ENCODE measurements around the gene MRPL43.
A peak's percentile ranks its signal among the peaks of the same experiment; 100 is the strongest.

Gene MRPL43

DNA sequence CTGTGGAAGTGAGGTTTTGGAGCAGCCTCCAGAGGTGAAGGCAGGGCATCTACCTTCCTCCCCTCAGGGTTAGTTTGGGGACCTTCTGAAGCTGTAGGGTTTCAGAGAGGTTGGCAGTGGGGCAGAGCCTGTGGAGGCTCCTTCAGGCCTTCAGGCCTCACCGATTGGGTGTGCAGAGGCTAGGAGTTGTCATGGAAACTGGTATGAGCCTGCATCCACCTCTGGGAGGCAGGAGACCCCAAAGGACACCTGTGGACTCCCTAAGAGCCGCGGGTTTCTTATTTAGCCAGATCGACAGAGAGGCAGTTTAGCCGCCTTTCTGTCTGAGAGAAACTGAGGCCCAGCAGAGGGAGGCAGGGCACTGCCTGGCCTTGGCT is 14.3 kb upstream of the MRPL43 start:
- no peak for DNase-seq

GRCh38 chr10:101000915-101001658 is 13.8 kb upstream of the MRPL43 start:
- DNase-seq: peak; percentile 54

DNA sequence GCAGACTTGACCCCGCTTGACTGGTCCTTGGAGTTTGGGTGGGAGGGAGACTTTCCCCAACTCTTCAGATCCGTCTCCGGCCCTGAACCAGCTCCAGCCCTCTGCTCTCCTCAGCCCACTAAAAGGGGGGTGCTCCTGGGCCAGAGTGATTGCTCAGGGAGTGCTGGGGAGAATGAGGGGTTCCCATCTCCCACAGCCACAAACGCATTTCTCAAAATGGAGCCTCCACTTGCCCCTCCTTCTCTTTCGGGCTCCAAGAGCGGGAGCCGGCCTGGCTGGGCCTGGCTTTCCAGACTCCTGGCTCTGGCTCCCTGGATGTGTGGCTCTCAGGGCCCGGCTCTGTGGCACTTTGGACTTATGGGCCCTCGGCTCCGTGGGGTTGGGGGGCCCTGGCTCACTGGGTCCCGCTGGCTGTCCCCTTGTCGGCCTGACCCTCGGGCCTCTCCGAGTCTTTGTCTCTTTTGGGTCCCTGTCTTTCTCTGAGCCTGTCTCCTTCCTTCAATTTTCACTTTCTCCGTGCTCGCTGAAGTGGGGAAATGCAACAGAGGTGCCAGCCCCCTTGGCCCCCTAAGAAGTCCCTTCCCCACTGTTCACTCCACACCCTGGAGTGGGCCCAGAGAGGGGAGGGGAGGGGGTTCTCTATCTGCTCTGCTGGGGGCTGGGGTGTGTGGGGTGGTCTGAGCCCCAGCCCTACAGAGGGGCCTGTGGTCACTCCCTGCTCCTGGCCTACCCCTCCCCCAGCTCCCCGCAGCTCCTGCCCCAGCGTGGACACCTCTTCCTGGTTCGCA is 13.0 kb upstream of the MRPL43 start:
- no peak for DNase-seq

GRCh38 chr10:100999742-101000126 is 12.4 kb upstream of the MRPL43 start, which contains the start of gene LZTS2:
Gene LZTS2 (plus strand): TSS chr10:100999808. CDS start chr10:101002539, 2,731 bp downstream.
- DNase-seq: no peak

DNA sequence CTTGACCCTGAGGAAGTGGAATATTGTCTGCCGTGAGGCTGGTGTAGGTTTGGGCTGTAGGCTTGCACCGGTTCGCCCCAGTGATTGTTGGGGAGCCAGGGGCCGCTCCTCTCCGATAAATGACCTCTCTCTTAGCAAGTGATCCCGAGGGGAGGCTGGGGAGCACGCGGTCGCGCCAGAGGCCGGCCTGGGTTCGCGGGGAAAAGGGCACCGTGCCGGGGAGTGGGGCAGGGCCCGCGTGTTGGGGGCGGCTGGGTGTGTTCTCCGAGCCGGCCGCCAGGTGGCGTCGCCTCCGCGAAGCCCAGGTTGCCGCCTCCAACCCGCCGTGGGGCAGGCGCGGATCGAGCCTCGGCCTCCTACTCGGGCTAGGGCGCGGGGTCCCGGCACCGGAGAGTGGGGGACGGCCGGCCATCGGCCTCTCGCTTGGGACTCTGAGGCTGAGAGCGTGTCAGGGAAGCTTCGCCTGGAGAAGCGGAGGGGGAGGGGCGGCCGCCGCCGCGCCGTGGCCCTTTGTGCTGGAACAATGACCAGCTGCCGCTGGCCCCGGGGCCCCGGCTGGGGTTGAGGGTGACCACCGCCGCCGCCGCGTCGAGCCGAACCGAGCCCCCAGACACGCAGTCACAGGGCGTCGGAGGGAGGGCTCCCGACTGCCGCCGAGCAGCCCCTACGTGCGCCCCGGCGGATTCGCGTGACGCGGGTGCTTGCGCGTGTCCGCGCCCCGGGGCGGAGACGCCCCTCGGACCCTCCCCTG is 11.9 kb upstream of the MRPL43 start:
- peak; percentile 65 for DNase-seq

DNA sequence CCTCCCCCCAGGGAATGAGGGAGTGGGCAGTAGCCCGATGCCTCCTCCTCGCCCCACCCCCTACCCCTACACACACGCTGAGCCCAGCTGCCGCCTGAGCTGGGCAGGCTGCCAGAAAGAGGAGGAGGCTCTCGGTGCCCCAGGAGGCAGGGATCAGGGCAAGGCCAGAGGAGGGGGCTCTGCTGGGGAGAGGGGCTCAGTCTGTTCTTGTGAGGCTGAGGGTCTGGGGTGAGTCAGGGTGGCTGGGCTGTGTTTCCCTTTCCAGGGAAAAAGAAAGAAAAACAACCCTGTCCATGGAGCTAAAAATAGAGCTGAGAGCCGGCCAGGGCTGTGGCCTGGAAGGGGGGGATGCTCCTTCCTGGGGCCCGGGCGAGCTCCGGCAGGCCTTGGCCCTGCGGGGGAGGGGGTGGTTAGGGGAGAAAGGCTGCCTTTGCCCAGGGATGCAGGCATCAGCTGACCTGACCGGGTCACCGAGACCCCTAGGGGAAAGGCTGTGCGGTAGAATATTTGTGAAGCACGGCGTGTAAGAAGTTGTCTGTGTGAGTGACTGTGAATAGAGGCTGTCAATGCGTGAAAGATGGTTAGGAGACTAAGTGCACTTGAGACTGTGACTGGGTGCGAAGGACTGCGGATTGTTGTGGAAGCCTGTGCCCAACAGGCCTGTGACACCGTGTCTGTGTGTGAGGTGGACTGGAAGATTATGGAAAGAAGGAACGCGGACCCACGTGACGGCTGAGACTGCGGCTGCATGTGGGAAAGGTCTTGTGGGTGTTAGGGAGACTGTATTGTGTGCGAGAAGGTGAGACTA is 11.1 kb upstream of the MRPL43 start:
- DNase-seq: peak; percentile 81

DNA sequence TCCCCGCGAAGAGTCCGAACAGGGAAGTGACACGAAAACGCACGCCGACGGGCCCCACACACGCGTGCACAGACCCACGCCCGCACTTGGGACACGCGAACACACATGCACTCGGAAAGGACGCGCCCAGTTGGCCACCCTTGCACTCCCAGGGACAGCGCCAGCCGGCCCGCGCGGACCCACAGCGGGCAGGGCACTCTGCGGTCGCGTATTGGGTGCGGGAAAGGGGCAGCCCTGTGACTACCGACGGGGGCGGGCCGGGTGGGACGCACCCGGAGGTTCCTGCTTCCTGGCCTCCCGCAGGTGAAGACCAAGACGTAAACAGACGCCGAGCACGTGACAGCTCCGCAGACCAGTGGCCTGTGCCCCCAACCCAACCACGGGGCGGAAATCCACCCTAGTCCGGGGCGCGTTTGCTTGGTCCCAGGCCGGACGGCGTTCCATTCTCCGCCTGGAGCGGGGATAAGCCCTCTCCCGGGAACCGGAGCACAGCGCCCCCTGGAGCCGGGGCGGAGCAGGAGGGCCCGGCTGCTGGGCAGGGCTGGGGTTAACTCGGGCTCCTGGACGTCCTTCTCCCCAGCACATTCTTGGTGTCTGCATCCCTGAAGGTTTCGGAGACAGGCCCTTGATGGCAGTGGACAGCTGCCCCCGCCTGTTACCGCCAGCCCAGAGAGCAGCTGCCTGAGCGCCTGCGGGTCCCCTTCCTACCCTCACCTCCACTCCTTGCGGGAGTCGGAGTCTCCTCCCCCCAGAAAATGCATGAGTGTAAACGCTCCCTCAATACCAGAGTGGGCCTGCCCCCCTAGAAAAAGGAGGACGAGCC is 10.3 kb upstream of the MRPL43 start:
- DNase-seq: peak; percentile 80

DNA sequence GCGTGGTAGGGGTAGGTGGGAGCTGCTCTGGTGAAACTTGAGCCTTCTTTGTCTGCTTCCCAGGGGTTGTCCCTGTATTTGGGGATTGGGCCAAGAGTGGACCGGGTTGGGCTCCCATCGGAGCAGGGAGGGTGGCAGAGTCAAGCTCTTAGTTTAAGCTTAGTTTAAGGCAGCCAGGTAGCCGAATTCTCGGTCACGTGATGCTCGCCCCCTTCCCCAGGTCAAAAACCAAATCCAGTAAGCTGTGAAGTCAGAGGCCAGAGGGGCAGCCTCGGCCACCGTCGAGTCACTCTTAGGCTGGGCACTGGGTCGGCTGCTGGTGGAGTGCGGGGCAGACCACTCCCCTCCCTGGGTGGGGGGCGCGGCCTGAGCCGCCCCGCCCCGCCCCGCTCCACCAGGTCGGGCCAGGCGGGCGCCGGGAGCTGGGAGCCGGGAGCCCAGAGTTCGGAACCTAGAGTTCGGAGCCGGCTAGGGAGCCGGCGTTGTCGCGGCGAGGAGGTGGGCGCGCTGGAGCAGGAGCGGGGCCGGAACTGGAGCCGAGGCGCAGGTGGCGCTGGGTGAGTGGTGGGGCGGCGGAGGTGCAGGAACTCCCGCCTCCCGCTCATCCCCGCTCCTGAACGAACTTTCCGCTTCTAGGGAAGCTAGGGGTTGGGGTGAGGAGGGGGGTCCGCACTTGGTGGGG is 9.5 kb upstream of the MRPL43 start:
- DNase-seq: peak; percentile 29

GRCh38 chr10:100995181-100995580 is 7.9 kb upstream of the MRPL43 start:
- DNase-seq: no peak

DNA sequence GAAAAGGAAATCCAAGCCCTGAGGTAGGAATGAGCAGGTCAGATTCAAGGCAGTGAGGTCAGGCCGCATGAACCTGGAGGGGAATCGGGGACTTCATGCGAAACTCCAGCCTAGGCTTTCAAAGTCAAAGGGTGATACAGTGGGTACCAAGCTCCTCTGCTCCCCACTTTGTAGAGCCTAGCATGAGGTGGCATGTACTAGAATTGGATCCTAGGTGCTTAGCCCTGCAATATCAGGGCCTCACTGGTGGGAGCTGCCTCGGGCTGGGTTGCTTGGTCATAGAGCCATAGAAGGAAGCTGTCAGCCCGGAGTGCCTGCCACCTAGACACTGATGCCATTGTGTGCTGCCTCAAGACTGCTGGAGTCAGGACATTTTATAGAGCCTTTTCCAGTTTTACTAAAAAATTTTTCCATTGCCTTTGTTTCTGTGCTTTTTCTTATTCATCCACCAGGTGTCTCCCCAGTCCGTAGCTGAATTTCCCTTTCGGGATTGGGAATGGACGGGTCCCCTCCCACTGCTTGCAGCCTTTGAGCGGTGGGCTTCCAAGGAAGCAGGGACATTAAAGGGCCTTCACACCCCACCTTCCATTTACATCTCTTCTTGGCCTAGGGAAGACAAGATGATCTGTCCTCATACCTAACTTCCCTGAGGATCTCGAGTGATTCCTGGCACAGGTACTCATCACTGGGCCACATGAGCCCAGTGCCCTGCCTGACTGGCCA is 6.8 kb upstream of the MRPL43 start:
- DNase-seq: no peak

- DNase-seq: no peak
Observed at GRCh38 chr10:100989088-100989487, 1.8 kb upstream of the MRPL43 start.

DNA sequence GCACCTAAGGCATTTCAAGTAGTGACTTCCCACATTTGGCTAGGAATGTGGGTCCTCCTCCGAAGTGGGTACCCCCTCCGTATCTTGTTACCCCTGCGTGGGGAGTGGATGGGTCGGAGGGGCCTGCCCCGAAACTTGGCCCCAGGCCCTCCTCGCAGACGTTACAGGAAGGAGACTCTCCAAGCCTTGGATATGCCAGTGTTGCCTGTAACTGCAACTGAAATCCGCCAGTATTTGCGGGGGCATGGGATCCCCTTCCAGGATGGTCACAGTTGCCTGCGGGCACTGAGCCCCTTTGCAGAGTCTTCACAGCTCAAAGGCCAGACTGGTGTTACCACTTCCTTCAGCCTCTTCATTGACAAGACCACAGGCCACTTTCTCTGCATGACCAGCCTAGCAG is 869 bp upstream of the MRPL43 start:
- no peak for DNase-seq

GRCh38 chr10:100987685-100988049 is 370 bp upstream of the MRPL43 start:
- DNase-seq: no peak

DNA sequence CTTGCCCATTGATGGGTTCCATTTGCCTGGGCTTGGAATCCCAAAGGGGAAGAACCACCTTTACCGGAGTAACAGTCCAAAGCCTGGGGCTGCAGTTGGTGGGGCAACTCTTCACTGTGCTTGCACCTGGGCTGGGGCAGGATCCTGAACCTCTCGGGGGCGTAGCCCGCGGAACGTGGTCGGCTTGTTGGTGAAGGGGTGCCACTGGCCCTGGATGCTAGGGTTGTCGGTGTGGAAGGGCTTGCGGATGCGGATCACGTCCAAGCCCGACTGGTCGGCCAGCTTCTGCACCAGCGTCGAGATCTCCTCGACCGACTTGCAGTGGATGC is 710 bp downstream of the MRPL43 start:
- no peak for DNase-seq

GRCh38 chr10:100985336-100985735 is 2.0 kb downstream of the MRPL43 start:
- DNase-seq: no peak

- DNase-seq: no peak
Observed at GRCh38 chr10:100984672-100985177, 2.6 kb downstream of the MRPL43 start.

- DNase-seq: no peak
Observed at GRCh38 chr10:100983868-100984671, 3.2 kb downstream of the MRPL43 start.

DNA sequence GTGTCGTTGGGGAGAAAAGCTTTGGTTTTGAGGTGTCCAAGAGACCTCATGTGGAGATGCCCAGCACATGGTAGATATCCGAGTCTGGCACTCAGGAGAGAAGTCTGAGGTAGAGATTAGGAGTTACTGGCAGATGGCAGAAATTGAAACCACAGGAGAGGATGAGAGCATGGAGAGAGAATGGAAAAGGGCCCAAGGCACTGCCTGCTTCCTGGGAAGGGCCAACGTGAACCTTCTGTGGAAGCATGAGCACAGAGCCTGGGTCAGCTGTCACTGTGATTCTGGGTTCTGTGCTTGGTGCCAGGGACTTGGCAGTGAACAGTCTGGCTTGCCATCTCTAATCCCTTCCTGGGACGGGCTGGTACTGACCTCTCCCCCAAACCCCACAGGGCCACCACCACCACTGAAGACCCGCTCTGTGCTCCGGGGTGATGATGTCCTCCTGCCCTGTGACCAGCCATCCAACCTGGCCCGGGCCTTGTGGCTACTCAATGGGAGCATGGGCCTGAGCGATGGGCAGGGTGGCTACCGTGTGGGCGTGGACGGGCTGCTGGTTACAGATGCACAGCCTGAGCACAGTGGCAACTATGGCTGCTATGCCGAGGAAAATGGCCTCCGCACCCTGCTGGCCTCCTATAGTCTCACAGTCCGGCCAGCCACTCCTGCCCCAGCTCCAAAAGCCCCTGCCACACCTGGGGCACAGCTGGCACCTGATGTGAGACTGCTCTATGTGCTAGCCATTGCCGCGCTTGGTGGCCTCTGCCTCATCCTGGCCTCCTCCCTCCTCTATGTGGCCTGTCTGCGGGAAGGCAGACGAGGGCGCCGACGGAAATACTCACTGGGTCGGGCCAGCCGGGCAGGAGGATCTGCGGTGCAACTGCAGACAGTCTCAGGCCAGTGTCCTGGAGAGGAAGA is 4.1 kb downstream of the MRPL43 start:
- DNase-seq: no peak

All from NCI-H226 (cell line).